Hepatocyte (in vitro differentiated cells): ENCODE measurements around the gene CPZ.

ENCODE experiments used
- EZH2 ChIP-seq: fragments of 200-600 bp; sonication (generic); IDR thresholded peaks from 2 replicates; pipeline ENCODE4 v1.6.1; 2016; ENCODE audit warnings: antibody characterized with exemption, mild to moderate bottlenecking, borderline replicate concordance
- EZH2phosphoT487 ChIP-seq: fragments of 200-600 bp; sonication (generic); IDR thresholded peaks from one replicate; pipeline ENCODE4 v1.6.1; 2018; ENCODE audit warnings: antibody characterized with exemption, mild to moderate bottlenecking, low read depth, moderate library complexity; ENCODE audit not compliant: unreplicated experiment, severe bottlenecking
- TF ChIP-seq, protein P1 (sequence below): fragments of 200-600 bp; sonication (generic); IDR thresholded peaks from 2 replicates; pipeline ENCODE4 v1.5.1; 2016; ENCODE audit warnings: antibody characterized with exemption, mild to moderate bottlenecking; ENCODE audit not compliant: poor library complexity

DNA sequence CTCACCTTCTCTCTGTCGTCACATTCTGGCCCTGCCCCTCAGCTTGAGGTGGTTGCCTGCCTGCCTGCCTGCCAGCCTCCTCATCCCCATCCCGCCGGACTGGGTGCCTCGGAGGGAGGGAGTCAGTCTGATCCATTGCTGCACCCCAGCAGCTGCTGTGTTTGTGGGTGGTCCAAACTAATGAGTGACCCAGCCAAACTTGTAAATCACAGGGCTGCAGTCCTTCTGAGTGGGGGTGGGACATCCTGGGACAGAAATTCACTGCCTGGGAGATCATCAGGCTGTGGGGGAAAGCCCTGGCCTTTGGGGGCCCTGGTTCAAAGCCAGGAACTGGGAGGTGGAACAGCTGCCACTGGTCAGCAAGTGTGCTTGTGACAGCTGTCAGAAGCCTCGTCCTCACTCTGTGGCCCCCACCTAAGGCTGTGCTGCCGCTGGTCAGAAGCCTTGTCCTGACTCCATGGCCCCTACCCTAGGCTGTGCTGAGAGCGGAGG, 6.8 kb upstream of the CPZ start:
- TF ChIP-seq, protein P1, sequence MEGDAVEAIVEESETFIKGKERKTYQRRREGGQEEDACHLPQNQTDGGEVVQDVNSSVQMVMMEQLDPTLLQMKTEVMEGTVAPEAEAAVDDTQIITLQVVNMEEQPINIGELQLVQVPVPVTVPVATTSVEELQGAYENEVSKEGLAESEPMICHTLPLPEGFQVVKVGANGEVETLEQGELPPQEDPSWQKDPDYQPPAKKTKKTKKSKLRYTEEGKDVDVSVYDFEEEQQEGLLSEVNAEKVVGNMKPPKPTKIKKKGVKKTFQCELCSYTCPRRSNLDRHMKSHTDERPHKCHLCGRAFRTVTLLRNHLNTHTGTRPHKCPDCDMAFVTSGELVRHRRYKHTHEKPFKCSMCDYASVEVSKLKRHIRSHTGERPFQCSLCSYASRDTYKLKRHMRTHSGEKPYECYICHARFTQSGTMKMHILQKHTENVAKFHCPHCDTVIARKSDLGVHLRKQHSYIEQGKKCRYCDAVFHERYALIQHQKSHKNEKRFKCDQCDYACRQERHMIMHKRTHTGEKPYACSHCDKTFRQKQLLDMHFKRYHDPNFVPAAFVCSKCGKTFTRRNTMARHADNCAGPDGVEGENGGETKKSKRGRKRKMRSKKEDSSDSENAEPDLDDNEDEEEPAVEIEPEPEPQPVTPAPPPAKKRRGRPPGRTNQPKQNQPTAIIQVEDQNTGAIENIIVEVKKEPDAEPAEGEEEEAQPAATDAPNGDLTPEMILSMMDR, result no peak
- no peak for TF ChIP-seq EZH2
- no peak for TF ChIP-seq EZH2phosphoT487
